ENCODE measurements around the gene ACTR3C. TPM values are rescaled to one million over a fixed set of nuclear protein-coding genes. Genes with fewer than 3 reads are reported as not detected.
A peak's percentile ranks its signal among the peaks of the same experiment; 100 is the strongest.

ACTR3C gene
- total and polyA plus RNA-seq, 2 of the 13 experiments (the other 11 are each of a cell fraction or from before 2014, with no cell fraction given), result 3.8 to 7.5 TPM

GRCh38 chr7:150368884-150369747 lies 45.8 kb upstream of the ACTR3C start (continued):
- TF ChIP-seq MXD3 (CRISPR knock-in tag; IDR thresholded peaks at IDR 0.05) (peak; percentile 5), ZNF12 (CRISPR knock-in tag; IDR thresholded peaks at IDR 0.05) (no peak), ZNF33B (CRISPR knock-in tag; IDR thresholded peaks at IDR 0.05) (no peak), ZNF605 (CRISPR knock-in tag; IDR thresholded peaks at IDR 0.05) (peak; percentile 87), ZNF773 (CRISPR knock-in tag; IDR thresholded peaks at IDR 0.05; ENCODE audit: borderline replicate concordance) (no peak), ZNF383 (CRISPR knock-in tag; IDR thresholded peaks at IDR 0.05; ENCODE audit: borderline replicate concordance) (no peak), ZNF609 (CRISPR knock-in tag; IDR thresholded peaks at IDR 0.05; ENCODE audit: borderline replicate concordance) (no peak), ZNF646 (CRISPR knock-in tag; IDR thresholded peaks at IDR 0.05) (no peak), RNF219 (CRISPR knock-in tag; IDR thresholded peaks at IDR 0.05) (no peak), ZBTB39 (CRISPR knock-in tag; IDR thresholded peaks at IDR 0.05) (0 out of 2 replicates have a peak, but pooled peaks have one; percentile 0), MBD4 (IDR thresholded peaks at IDR 0.05; ENCODE audit: borderline replicate concordance, low read length) (no peak)

Measured in HepG2 (cell line).